ENCODE results near the gene BAIAP2. TPM values are rescaled to one million over a fixed set of nuclear protein-coding genes. Genes with fewer than 3 reads are reported as not detected.
"Not testable (repeated sequence)": the region's sequence is repeated elsewhere in the genome, so short reads cannot be mapped to it uniquely, and the experiment has no call there.

The BAIAP2 gene
- total and polyA plus RNA-seq, 3 experiments from 2014 or later = 5.3 to 8.8 (median 6.6) TPM

DNA sequence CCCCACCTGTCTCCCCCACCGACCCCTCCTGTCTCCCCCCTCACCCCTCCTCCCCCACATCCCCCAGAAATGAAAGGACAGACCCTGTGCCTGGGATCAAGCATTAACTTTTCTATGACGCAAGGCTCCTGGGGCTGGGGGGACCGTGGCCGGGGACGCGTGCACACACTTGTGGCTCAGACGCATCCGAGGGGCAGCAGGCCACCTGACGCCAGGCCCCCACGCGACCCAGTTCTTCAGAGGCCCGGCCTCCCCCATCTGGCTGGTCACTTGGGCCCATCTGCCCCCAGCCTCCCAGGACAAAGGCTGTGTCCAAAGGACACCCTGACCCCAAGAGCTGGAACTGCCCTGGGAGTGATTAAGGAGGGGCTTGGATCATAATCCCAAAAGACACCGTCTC is 116.3 kb downstream of the BAIAP2 start:
- no peak overlapping the region for H3K27ac Mint-ChIP-seq
- Histone ChIP-seq H3K9me3 (ENCODE audit: low read length) (no peaks in the 10 kb centered on the region), H3K36me3 (ENCODE audit: insufficient read depth, low read length) (no peaks in the 10 kb centered on the region), H3K4me3 (ENCODE audit: low read length) (no peak overlapping the region), H3K27ac (ENCODE audit: low read depth, low read length) (no peak overlapping the region), H3K27me3 (ENCODE audit: insufficient read depth, low read length, poor library complexity, severe bottlenecking) (no peaks in the 10 kb centered on the region), H3K4me1 (ENCODE audit: insufficient read depth, low read length) (no peaks in the 10 kb centered on the region)
- H3K4me1 Mint-ChIP-seq = no peaks in the 10 kb centered on the region
- no peak for DNase-seq
- H3K4me3 Mint-ChIP-seq = no peak overlapping the region
- H3K36me3 Mint-ChIP-seq = no peaks in the 10 kb centered on the region
- ChIA-PET CTCF (no interaction called here), POLR2A (no interaction called here)
- H3K9me3 Mint-ChIP-seq = no peaks in the 10 kb centered on the region
- peaks cover 6 to 22% of the 10 kb centered on the region in 2 donors for H3K27me3 Mint-ChIP-seq

GRCh38 chr17:81152288-81152828 is 117.4 kb downstream of the BAIAP2 start:
- Histone ChIP-seq H3K4me3 (ENCODE audit: low read length) (no peak overlapping the region), H3K9me3 (ENCODE audit: low read length) (no peaks in the 10 kb centered on the region), H3K4me1 (ENCODE audit: insufficient read depth, low read length) (no peaks in the 10 kb centered on the region), H3K36me3 (ENCODE audit: insufficient read depth, low read length) (no peaks in the 10 kb centered on the region), H3K27me3 (ENCODE audit: insufficient read depth, low read length, poor library complexity, severe bottlenecking) (no peaks in the 10 kb centered on the region), H3K27ac (ENCODE audit: low read depth, low read length) (no peak overlapping the region)
- POLR2A ChIA-PET = no interaction called here
- H3K36me3 Mint-ChIP-seq = no peaks in the 10 kb centered on the region
- H3K27me3 Mint-ChIP-seq = peaks cover 6 to 22% of the 10 kb centered on the region in 2 donors
- H3K9me3 Mint-ChIP-seq = no peaks in the 10 kb centered on the region
- no peaks in the 10 kb centered on the region for H3K4me1 Mint-ChIP-seq
- H3K27ac Mint-ChIP-seq = no peak overlapping the region
- no peak for DNase-seq
- no peak overlapping the region for H3K4me3 Mint-ChIP-seq
- CTCF ChIA-PET = interaction anchor here (0.8 kb wide), 1 partner anchor 10 kb away, joined by 3 read pairs; no protein-coding TSS in a partner anchor

GRCh38 chr17:81153340-81153803 is 118.4 kb downstream of the BAIAP2 start:
- ChIA-PET POLR2A (no interaction called here), CTCF (interaction anchor here (0.8 kb wide), 1 partner anchor 11 kb away, joined by 3 read pairs; no protein-coding TSS in a partner anchor)
- Mint-ChIP-seq H3K9me3 (no peaks in the 10 kb centered on the region), H3K4me3 (no peak overlapping the region), H3K4me1 (no peaks in the 10 kb centered on the region), H3K27me3 (peaks cover 6 to 19% of the 10 kb centered on the region in 2 donors), H3K27ac (no peak overlapping the region), H3K36me3 (no peaks in the 10 kb centered on the region)
- Histone ChIP-seq H3K4me3 (ENCODE audit: low read length) (no peak overlapping the region), H3K27me3 (ENCODE audit: insufficient read depth, low read length, poor library complexity, severe bottlenecking) (no peaks in the 10 kb centered on the region), H3K4me1 (ENCODE audit: insufficient read depth, low read length) (no peaks in the 10 kb centered on the region), H3K9me3 (ENCODE audit: low read length) (no peaks in the 10 kb centered on the region), H3K36me3 (ENCODE audit: insufficient read depth, low read length) (no peaks in the 10 kb centered on the region), H3K27ac (ENCODE audit: low read depth, low read length) (no peak overlapping the region)
- DNase-seq = no peak

GRCh38 chr17:81154016-81154415 is 119.1 kb downstream of the BAIAP2 start:
- H3K27ac Mint-ChIP-seq; H3K9me3 ChIP-seq (ENCODE audit: low read length); H3K9me3 Mint-ChIP-seq; H3K4me3 ChIP-seq (ENCODE audit: low read length); H3K27me3 ChIP-seq (ENCODE audit: insufficient read depth, low read length, poor library complexity, severe bottlenecking); POLR2A ChIA-PET; H3K27ac ChIP-seq (ENCODE audit: low read depth, low read length); H3K4me1 ChIP-seq (ENCODE audit: insufficient read depth, low read length); H3K36me3 ChIP-seq (ENCODE audit: insufficient read depth, low read length); CTCF ChIA-PET; DNase-seq; H3K4me1 Mint-ChIP-seq; H3K4me3 Mint-ChIP-seq; H3K36me3 Mint-ChIP-seq: not testable (repeated sequence)
- H3K27me3 Mint-ChIP-seq = peaks cover 6 to 20% of the 10 kb centered on the region in 2 donors

- H3K9me3 Mint-ChIP-seq = no peaks in the 10 kb centered on the region
- H3K4me1 Mint-ChIP-seq = no peaks in the 10 kb centered on the region
- H3K27ac Mint-ChIP-seq = no peak overlapping the region
- Histone ChIP-seq H3K27ac (ENCODE audit: low read depth, low read length) (no peak overlapping the region), H3K36me3 (ENCODE audit: insufficient read depth, low read length) (no peaks in the 10 kb centered on the region), H3K27me3 (ENCODE audit: insufficient read depth, low read length, poor library complexity, severe bottlenecking) (peaks cover 5% of the 10 kb centered on the region), H3K4me3 (ENCODE audit: low read length) (no peak overlapping the region), H3K4me1 (ENCODE audit: insufficient read depth, low read length) (no peaks in the 10 kb centered on the region), H3K9me3 (ENCODE audit: low read length) (no peaks in the 10 kb centered on the region)
- H3K36me3 Mint-ChIP-seq = no peaks in the 10 kb centered on the region
- peaks cover 6 to 16% of the 10 kb centered on the region in 2 donors for H3K27me3 Mint-ChIP-seq
- no peak for DNase-seq
- ChIA-PET POLR2A (no interaction called here), CTCF (no interaction called here)
- no peak overlapping the region for H3K4me3 Mint-ChIP-seq
These were observed 120.0 kb downstream of the BAIAP2 start for GRCh38 chr17:81154961-81155360.

DNA sequence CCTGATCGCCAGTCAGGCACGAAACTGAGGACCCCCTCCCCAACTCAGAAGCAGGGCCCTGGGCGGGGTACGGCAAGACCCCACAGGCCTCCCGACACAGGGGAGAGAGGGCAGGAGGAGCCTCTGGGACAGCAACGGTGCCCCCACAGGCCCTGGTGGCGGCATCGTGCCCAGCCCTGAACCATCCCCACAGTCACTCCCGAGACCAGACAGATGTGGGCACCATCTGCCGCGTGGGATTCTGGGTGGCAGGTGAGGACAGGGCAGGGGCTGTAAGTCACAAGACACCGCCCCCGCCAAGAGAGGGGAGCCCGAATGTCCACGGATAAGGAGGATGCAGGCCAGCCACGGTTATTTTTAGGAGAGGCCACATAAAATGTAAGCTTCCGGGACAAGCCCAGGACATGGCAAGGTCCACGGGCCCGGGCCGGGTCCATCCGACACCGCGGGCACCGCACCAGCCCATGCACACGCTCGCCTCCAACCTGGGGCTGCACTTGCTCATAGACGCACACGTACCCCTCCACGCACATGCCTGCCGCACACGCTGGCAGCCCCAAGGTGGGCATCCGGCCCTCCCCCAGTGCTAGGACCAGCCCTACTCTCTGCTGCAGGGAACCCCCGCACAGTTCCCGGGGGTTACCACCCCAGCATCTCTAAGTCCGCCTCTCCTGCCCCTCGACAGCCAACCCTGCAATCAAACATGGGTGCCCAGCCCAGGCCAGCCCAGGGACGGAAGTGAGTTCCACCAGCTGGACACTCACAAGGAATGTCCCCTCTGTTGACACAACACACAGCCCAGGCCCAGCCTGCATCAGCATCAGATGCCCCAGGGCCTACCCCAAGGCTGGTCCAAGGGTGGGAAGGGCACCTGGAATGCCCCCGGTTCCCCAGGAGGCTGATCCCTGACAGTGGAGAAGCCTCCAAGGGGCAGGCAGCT is 122.2 kb downstream of the BAIAP2 start:
- no peak overlapping the region for H3K27ac Mint-ChIP-seq
- H3K9me3 Mint-ChIP-seq = no peaks in the 10 kb centered on the region
- H3K36me3 ChIP-seq (ENCODE audit: insufficient read depth, low read length) = no peaks in the 10 kb centered on the region
- H3K27ac ChIP-seq (ENCODE audit: low read depth, low read length) = no peak overlapping the region
- H3K36me3 Mint-ChIP-seq = no peaks in the 10 kb centered on the region
- H3K4me1 Mint-ChIP-seq = peaks cover 0 to 4% (median 1%) of the 10 kb centered on the region in 3 donors
- no peaks in the 10 kb centered on the region for H3K4me1 ChIP-seq (ENCODE audit: insufficient read depth, low read length)
- CTCF ChIA-PET = no interaction called here
- peaks cover 5% of the 10 kb centered on the region for H3K27me3 ChIP-seq (ENCODE audit: insufficient read depth, low read length, poor library complexity, severe bottlenecking)
- H3K9me3 ChIP-seq (ENCODE audit: low read length) = no peaks in the 10 kb centered on the region
- POLR2A ChIA-PET = no interaction called here
- no peak for DNase-seq
- H3K4me3 Mint-ChIP-seq = no peak overlapping the region
- no peak overlapping the region for H3K4me3 ChIP-seq (ENCODE audit: low read length)
- peaks cover 9 to 18% of the 10 kb centered on the region in 2 donors for H3K27me3 Mint-ChIP-seq

- CTCF ChIA-PET = interaction anchor here (1.7 kb wide), 1 partner anchor 10 kb away, joined by 4 read pairs; no protein-coding TSS in a partner anchor
- H3K27ac Mint-ChIP-seq = no peak overlapping the region
These were observed 123.1 kb downstream of the BAIAP2 start for GRCh38 chr17:81157848-81158687.

More at GRCh38 chr17:81157848-81158687, 123.1 kb downstream of the BAIAP2 start:
- H3K27ac ChIP-seq (ENCODE audit: low read depth, low read length) = no peak overlapping the region
- no peaks in the 10 kb centered on the region for H3K36me3 Mint-ChIP-seq
- no peaks in the 10 kb centered on the region for H3K36me3 ChIP-seq (ENCODE audit: insufficient read depth, low read length)
- H3K4me1 ChIP-seq (ENCODE audit: insufficient read depth, low read length) = no peaks in the 10 kb centered on the region
- H3K9me3 ChIP-seq (ENCODE audit: low read length) = no peaks in the 10 kb centered on the region
- peaks cover 0 to 4% (median 1%) of the 10 kb centered on the region in 3 donors for H3K4me1 Mint-ChIP-seq
- H3K27me3 Mint-ChIP-seq = peaks cover 9 to 24% of the 10 kb centered on the region in 2 donors
- H3K4me3 Mint-ChIP-seq = no peak overlapping the region
- peaks cover 5% of the 10 kb centered on the region for H3K27me3 ChIP-seq (ENCODE audit: insufficient read depth, low read length, poor library complexity, severe bottlenecking)
- POLR2A ChIA-PET = no interaction called here
- no peaks in the 10 kb centered on the region for H3K9me3 Mint-ChIP-seq
- H3K4me3 ChIP-seq (ENCODE audit: low read length) = no peak overlapping the region
- DNase-seq = no peak
